Measurements from ENCODE around the gene MAP2. TPM values are rescaled to one million over a fixed set of nuclear protein-coding genes. Genes with fewer than 3 reads are reported as not detected.

MAP2 gene
- total and polyA plus RNA-seq, 11 donors, result 3.2 to 19.3 (median 8.9) TPM

- ATAC-seq (no peak), DNase-seq (no peak)
- Histone ChIP-seq H3K4me1 (no peaks in the 10 kb centered on the region), H3K27me3 (no peaks in the 10 kb centered on the region), H3K27ac (no peak overlapping the region), H3K4me3 (no peak overlapping the region), H3K9me3 (peaks cover 0 to 6% (median 0%) of the 10 kb centered on the region in 12 donors), H3K36me3 (no peaks in the 10 kb centered on the region)
- TF ChIP-seq POLR2A (IDR thresholded peaks at IDR 0.05) (no peak), CTCF (IDR thresholded peaks at IDR 0.05) (no peak)
- intact Hi-C loops (cut with DNase I), result no loop called here
- WGBS, 4 donors, result 95 to 99% (median 98%) methylated on average over 1 of the region's 1 CpG
These were observed 186.8 kb downstream of the MAP2 start for GRCh38 chr2:209610631-209611030.

- WGBS, 4 donors, result 55 to 68% (median 64%) methylated on average over 5 of the region's 5 CpGs
- no peak for ATAC-seq
These were observed 189.9 kb downstream of the MAP2 start for GRCh38 chr2:209613649-209614305.

GRCh38 chr2:209614690-209615369, 191.0 kb downstream of the MAP2 start:
- Histone ChIP-seq H3K9me3 (peaks cover 0 to 9% (median 0%) of the 10 kb centered on the region in 12 donors), H3K4me1 (no peaks in the 10 kb centered on the region), H3K27me3 (no peaks in the 10 kb centered on the region), H3K27ac (no peak overlapping the region), H3K36me3 (no peaks in the 10 kb centered on the region), H3K4me3 (no peak overlapping the region)
- DNase-seq (no peak), ATAC-seq (no peak)
- intact Hi-C loops (cut with DNase I), result no loop called here
- WGBS, 4 donors, result 25 to 41% (median 36%) methylated on average over 6 of the region's 6 CpGs
- TF ChIP-seq POLR2A (IDR thresholded peaks at IDR 0.05) (no peak), CTCF (IDR thresholded peaks at IDR 0.05) (no peak)

More at GRCh38 chr2:209613649-209614305, 189.9 kb downstream of the MAP2 start:
- Histone ChIP-seq H3K36me3 (no peaks in the 10 kb centered on the region), H3K9me3 (peaks cover 0 to 9% (median 0%) of the 10 kb centered on the region in 12 donors), H3K27me3 (no peaks in the 10 kb centered on the region), H3K4me1 (no peaks in the 10 kb centered on the region), H3K4me3 (no peak overlapping the region), H3K27ac (no peak overlapping the region)
- DNase-seq, result no peak
- intact Hi-C loops (cut with DNase I), result no loop called here
- TF ChIP-seq CTCF (IDR thresholded peaks at IDR 0.05), result no peak
- no peak for TF ChIP-seq POLR2A (IDR thresholded peaks at IDR 0.05)

GRCh38 chr2:209619782-209620181, 195.9 kb downstream of the MAP2 start:
- H3K27me3 ChIP-seq, result no peaks in the 10 kb centered on the region
- peaks cover 0 to 3% (median 0%) of the 10 kb centered on the region in 12 donors for H3K4me1 ChIP-seq
- intact Hi-C loops (cut with DNase I), result no loop called here
- no peak overlapping the region for H3K4me3 ChIP-seq
- TF ChIP-seq POLR2A (IDR thresholded peaks at IDR 0.05) (no peak), CTCF (IDR thresholded peaks at IDR 0.05) (no peak)
- no peaks in the 10 kb centered on the region for H3K36me3 ChIP-seq
- peaks cover 0 to 9% (median 0%) of the 10 kb centered on the region in 12 donors for H3K9me3 ChIP-seq
- peak in 1 of 4 donors; percentile 33 for ATAC-seq
- no peak for DNase-seq
- H3K27ac ChIP-seq, result no peak overlapping the region

Measured in heart left ventricle (tissue), 16 donors.